Liver (tissue), 9 donors: ENCODE results near the gene DDX5. TPM values are rescaled to one million over a fixed set of nuclear protein-coding genes. Genes with fewer than 3 reads are reported as not detected.

Source experiments
- DNase-seq: peaks from one replicate; pipeline ENCODE4 v3.0.0-alpha.2; 2017; ENCODE audit warnings: low spot score
- H3K27ac ChIP-seq, 2 donors: one replicate each; pipeline ENCODE4 v1.7.0; 2013; ENCODE audit warnings: inconsistent platforms in 2 of 2, low read length in 2 of 2, control low read depth in 1 of 2, low read depth in 1 of 2, mild to moderate bottlenecking in 1 of 2
- H3K27me3 ChIP-seq, 4 donors: one replicate each; pipeline versions ENCODE4 v1.6.1 to v1.7.0; 2013; ENCODE audit warnings: low read length in 3 of 4, inconsistent platforms in 1 of 4, mild to moderate bottlenecking in 1 of 4, moderate library complexity in 1 of 4; ENCODE audit not compliant: control insufficient read depth in 4 of 4, insufficient read depth in 4 of 4
- H3K36me3 ChIP-seq, 4 donors: one replicate each; pipeline versions ENCODE4 v1.6.1 to v1.7.0; 2013; ENCODE audit warnings: low read length in 3 of 4, mild to moderate bottlenecking in 3 of 4, low read depth in 1 of 4, moderate library complexity in 1 of 4; ENCODE audit not compliant: control insufficient read depth in 4 of 4, insufficient read depth in 3 of 4
- H3K4me1 ChIP-seq, 4 donors: one replicate each; pipeline versions ENCODE4 v1.6.1 to v1.7.0; 2013; ENCODE audit warnings: low read length in 3 of 4, mild to moderate bottlenecking in 3 of 4, moderate library complexity in 1 of 4; ENCODE audit not compliant: control insufficient read depth in 4 of 4, insufficient read depth in 4 of 4
- H3K4me3 ChIP-seq, 3 donors: one replicate each; pipeline versions ENCODE4 v1.6.1 to v1.7.0; 2013; ENCODE audit warnings: low read length in 3 of 3, control low read depth in 1 of 3, low read depth in 1 of 3, mild to moderate bottlenecking in 1 of 3
- H3K9ac ChIP-seq, 2 donors: one replicate each; pipeline ENCODE4 v1.7.0; 2013; ENCODE audit warnings: low read length in 2 of 2, mild to moderate bottlenecking in 2 of 2, moderate library complexity in 2 of 2, control low read depth in 1 of 2, low read depth in 1 of 2
- H3K9me3 ChIP-seq, 4 donors: one replicate each; pipeline versions ENCODE4 v1.6.1 to v1.7.0; 2013; ENCODE audit warnings: low read length in 3 of 4; ENCODE audit not compliant: control insufficient read depth in 4 of 4
- ATF3 ChIP-seq: IDR thresholded peaks from 2 replicates; pipeline ENCODE4 v1.6.1; 2016; ENCODE audit warnings: antibody characterized with exemption
- CTCF ChIP-seq: fragments of 150-350 bp; IDR thresholded peaks from 2 replicates; pipeline ENCODE4 v1.5.1; 2017; ENCODE audit warnings: improper control_type of control experiment, low read depth, low read length; ENCODE audit not compliant: missing input control
- EGR1 ChIP-seq, 2 donors: IDR thresholded peaks; 2 replicates each; pipeline ENCODE4 v1.6.1; 2016 to 2018; ENCODE audit warnings: antibody characterized with exemption in 2 of 2, low read depth in 2 of 2
- FOXA1 ChIP-seq: IDR thresholded peaks from 2 replicates; pipeline ENCODE4 v1.6.1; 2016; ENCODE audit warnings: antibody characterized with exemption
- FOXA2 ChIP-seq: IDR thresholded peaks from 2 replicates; pipeline ENCODE4 v1.6.1; 2016; ENCODE audit warnings: antibody characterized with exemption
- HNF4A ChIP-seq, 2 donors: conservative IDR thresholded peaks; 2 replicates each; pipeline ENCODE4 v1.6.1; 2016; ENCODE audit warnings: antibody characterized with exemption in 2 of 2, mild to moderate bottlenecking in 2 of 2
- JUND ChIP-seq, 2 donors: IDR thresholded peaks; 2 replicates each; pipeline ENCODE4 v1.6.1; 2016; ENCODE audit warnings: antibody characterized with exemption in 2 of 2
- MAX ChIP-seq: IDR thresholded peaks from 2 replicates; pipeline ENCODE4 v1.6.1; 2016; ENCODE audit warnings: antibody characterized with exemption
- NR2F2 ChIP-seq: IDR thresholded peaks from 2 replicates; pipeline ENCODE4 v1.6.1; 2016; ENCODE audit warnings: antibody characterized with exemption
- RAD21 ChIP-seq, 2 donors: IDR thresholded peaks; 2 replicates each; pipeline ENCODE4 v1.6.1; 2016; ENCODE audit warnings: antibody characterized with exemption in 2 of 2, mild to moderate bottlenecking in 2 of 2
- RXRA ChIP-seq, 2 donors: IDR thresholded peaks; 2 replicates each; pipeline ENCODE4 v1.6.1; 2017 to 2018; ENCODE audit warnings: antibody characterized with exemption in 2 of 2, mild to moderate bottlenecking in 1 of 2
- SP1 ChIP-seq: IDR thresholded peaks from 2 replicates; pipeline ENCODE4 v1.6.1; 2018; ENCODE audit warnings: antibody characterized with exemption, mild to moderate bottlenecking
- TAF1 ChIP-seq: conservative IDR thresholded peaks from 2 replicates; pipeline ENCODE4 v1.6.1; 2016; ENCODE audit warnings: antibody characterized with exemption, mild to moderate bottlenecking
- YY1 ChIP-seq: IDR thresholded peaks from 2 replicates; pipeline ENCODE4 v1.6.1; 2016; ENCODE audit warnings: antibody characterized with exemption, mild to moderate bottlenecking
- WGBS: extraction: QIAGEN DNeasy Blood & Tissue Kit; methylation state at CpG from one replicate; pipeline ENCODE4 v1.1.7; 2013; 5-methylcytosine and 5-hydroxymethylcytosine counted together
- polyA plus RNA-seq, 2 donors: library from polyadenylated mRNA; stranded (reverse) in 1 of 2; unstranded in 1 of 2; fragments of 200-250 nt in 1 of 2; fragments of >200 nt in 1 of 2; fragmentation: Nextera tagmentation in 1 of 2; extraction: Ambion mirVana in 1 of 2; gene quantifications; one replicate each; pipeline versions ENCODE4 v1.2.1 to v1.2.3, GENCODE V29; 2013 to 2015
- total RNA-seq, 2 donors: library from RNA; depleted of rRNA; stranded (reverse); fragments of >200 nt; gene quantifications; one replicate each; pipeline ENCODE4 v1.2.3, GENCODE V29; 2014
- donor health status: healthy.
- donor health status: healthy.
- donor health status: healthy.
- donor health status: healthy.
- donor health status: healthy.

DDX5 gene
- total and polyA plus RNA-seq, 4 donors, result 165 to 357 (median 289) TPM

- peaks cover 2 to 62% (median 53%) of the 10 kb centered on the region in 4 donors for H3K36me3 ChIP-seq
- H3K27ac ChIP-seq, result no peak overlapping the region
- 93% methylated on average over 2 of the region's 2 CpGs for WGBS
- H3K4me1 ChIP-seq, result no peaks in the 10 kb centered on the region
- TF ChIP-seq YY1 (no peak), FOXA1 (no peak), EGR1 (IDR thresholded peaks at IDR 0.05; ENCODE audit: low read depth in 2 of 2) (no peak), JUND (IDR thresholded peaks at IDR 0.05) (no peak), RXRA (IDR thresholded peaks at IDR 0.05) (no peak), FOXA2 (no peak)
- no peaks in the 10 kb centered on the region for H3K27me3 ChIP-seq
- no peak overlapping the region for H3K4me3 ChIP-seq
- DNase-seq, result no peak
- no peaks in the 10 kb centered on the region for H3K9me3 ChIP-seq
- no peak overlapping the region for H3K9ac ChIP-seq
Measured at GRCh38 chr17:64515419-64515818, 9.3 kb upstream of the DDX5 start.

GRCh38 chr17:64509179-64509578, 3.1 kb upstream of the DDX5 start:
- Histone ChIP-seq H3K27ac (no peak overlapping the region), H3K27me3 (no peaks in the 10 kb centered on the region), H3K36me3 (peaks cover 2 to 38% (median 21%) of the 10 kb centered on the region in 4 donors), H3K9ac (no peak overlapping the region), H3K4me1 (peaks cover 0 to 23% (median 9%) of the 10 kb centered on the region in 4 donors), H3K9me3 (no peaks in the 10 kb centered on the region), H3K4me3 (no peak overlapping the region)
- no peak for DNase-seq
- TF ChIP-seq HNF4A (conservative IDR thresholded peaks at IDR 0.05), result no peak
- TF ChIP-seq CTCF, result no peak
- no peak for TF ChIP-seq ATF3
- no peak for TF ChIP-seq NR2F2
- TF ChIP-seq SP1, result no peak
- TF ChIP-seq TAF1, result no peak
- no peak for TF ChIP-seq FOXA2
- TF ChIP-seq JUND (IDR thresholded peaks at IDR 0.05), result no peak
- TF ChIP-seq RXRA (IDR thresholded peaks at IDR 0.05), result no peak
- TF ChIP-seq FOXA1, result no peak
- no peak for TF ChIP-seq MAX
- no peak for TF ChIP-seq RAD21 (IDR thresholded peaks at IDR 0.05)
- TF ChIP-seq YY1, result no peak
- WGBS, result 95% methylated on average over 6 of the region's 6 CpGs

GRCh38 chr17:64508683-64509082, 2.6 kb upstream of the DDX5 start:
- H3K36me3 ChIP-seq, result peaks cover 2 to 40% (median 23%) of the 10 kb centered on the region in 4 donors
- no peak for DNase-seq

More at GRCh38 chr17:64508683-64509082, 2.6 kb upstream of the DDX5 start:
- TF ChIP-seq JUND (IDR thresholded peaks at IDR 0.05), result no peak
- Histone ChIP-seq H3K27me3 (no peaks in the 10 kb centered on the region), H3K27ac (no peak overlapping the region), H3K4me1 (peaks cover 3 to 28% (median 14%) of the 10 kb centered on the region in 4 donors), H3K4me3 (no peak overlapping the region), H3K9ac (no peak overlapping the region), H3K9me3 (no peaks in the 10 kb centered on the region)
- 98% methylated on average over 2 of the region's 2 CpGs for WGBS
